ENCODE measurements around the gene ASIC3. TPM values are rescaled to one million over a fixed set of nuclear protein-coding genes. Genes with fewer than 3 reads are reported as not detected.

The ASIC3 gene
- total RNA-seq, 1 donor from 2014 or later, result 2.2 TPM

DNA sequence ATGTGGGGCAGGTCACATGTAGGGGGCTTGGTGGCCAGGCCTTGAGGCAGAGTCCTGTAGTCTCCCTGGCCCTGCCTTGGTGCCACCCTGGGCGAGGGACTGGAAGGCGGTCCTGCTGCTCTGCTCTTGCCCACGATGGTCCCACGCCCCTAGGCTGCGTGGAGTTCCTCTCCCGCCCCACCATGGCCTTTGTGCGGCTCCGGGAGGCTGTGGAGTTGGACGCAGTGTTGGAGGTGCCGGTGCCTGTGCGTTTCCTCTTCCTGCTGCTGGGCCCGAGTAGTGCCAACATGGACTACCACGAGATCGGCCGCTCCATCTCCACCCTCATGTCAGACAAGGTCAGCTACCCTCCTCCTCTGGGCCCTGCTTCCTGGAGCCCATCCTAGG is 22.2 kb downstream of the ASIC3 start:
- no peak for DNase-seq (ENCODE audit: low spot score)

DNA sequence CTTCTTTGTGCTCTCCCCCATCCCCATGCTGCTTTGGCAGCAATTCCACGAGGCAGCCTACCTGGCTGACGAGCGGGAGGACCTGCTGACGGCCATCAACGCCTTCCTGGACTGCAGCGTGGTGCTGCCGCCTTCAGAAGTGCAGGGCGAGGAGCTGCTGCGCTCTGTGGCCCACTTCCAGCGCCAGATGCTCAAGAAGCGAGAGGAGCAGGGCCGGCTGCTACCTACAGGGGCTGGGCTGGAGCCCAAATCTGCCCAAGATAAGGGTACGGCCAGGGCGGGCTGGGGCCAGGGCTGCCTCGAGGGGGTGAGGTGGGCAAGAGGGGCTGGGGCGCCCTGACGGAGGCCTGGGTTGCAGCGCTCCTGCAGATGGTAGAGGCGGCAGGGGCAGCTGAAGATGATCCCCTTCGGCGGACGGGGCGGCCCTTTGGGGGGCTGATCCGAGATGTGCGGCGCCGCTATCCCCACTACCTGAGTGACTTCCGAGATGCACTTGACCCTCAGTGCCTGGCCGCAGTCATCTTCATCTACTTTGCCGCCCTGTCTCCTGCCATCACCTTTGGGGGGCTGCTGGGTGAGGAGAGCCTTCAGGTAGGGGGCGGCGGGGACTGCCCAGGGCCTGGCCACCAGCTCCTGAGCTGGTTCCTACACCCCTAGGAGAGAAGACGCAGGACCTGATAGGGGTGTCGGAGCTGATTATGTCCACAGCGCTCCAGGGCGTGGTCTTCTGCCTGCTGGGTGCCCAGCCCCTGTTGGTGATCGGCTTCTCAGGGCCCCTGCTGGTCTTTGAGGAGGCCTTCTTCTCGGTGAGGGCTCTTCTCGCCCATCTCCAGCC is 22.9 kb downstream of the ASIC3 start:
- no peak for DNase-seq (ENCODE audit: low spot score)

DNA sequence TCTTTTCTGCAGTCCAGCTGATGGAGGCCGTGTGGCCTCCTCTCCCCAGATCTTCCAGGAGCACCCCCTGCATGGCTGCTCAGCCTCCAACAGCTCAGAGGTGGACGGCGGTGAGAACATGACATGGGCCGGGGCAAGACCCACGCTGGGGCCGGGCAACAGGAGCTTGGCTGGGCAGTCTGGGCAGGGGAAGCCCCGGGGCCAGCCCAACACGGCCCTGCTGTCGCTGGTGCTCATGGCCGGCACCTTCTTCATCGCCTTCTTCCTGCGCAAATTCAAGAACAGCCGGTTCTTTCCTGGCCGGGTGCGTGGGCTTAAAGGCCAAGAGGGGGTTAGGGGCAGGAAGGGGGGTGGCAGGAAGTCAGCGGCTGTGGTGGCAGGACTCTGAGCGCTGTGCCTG is 25.7 kb downstream of the ASIC3 start:
- DNase-seq (ENCODE audit: low spot score), result no peak

DNA sequence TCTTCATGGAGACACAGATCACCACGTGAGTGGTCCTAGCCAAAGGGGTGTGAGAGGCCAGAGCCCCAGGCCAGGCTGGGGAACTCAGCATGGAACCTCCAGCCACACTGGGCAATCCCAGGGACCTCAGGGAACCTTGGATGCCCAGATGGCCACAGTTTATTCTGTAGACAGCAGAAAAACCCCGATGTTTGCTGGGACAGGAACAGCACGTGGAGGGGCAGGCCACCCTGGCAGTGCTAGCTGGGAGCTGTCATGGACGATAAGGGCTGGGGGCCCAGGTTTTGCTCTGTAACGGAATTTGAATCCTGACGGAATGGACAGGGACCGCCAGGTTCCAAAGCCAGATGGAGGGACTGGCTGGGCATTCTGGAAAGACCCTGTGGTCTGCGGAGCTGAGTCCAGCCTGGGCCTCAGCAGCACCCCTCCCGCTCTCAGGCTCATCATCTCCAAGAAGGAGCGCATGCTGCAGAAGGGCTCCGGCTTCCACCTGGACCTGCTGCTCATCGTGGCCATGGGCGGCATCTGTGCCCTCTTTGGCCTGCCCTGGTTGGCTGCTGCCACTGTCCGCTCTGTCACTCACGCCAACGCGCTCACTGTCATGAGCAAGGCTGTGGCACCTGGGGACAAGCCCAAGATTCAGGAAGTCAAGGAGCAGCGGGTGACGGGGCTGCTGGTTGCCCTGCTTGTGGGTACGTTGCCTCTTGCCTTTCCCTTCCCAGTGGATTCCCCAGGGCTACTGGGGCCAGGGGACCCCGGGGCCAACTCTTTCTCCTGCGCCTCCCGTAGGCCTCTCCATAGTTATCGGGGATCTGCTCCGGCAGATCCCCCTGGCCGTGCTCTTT is 26.7 kb downstream of the ASIC3 start:
- DNase-seq (ENCODE audit: low spot score), result no peak

DNA sequence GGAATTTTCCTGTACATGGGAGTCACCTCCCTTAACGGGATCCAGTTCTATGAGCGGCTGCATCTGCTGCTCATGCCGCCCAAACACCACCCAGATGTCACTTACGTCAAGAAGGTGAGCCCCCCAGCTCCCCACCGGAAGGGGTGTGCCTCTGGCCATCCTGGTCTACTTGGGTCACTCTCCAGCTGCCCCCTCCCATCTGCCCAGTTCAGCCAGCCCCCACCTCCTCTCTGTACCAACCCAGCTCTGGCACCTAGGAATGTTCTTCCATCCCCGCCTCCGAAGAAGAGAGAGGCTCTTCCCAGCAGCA is 27.3 kb downstream of the ASIC3 start:
- DNase-seq (ENCODE audit: low spot score), result no peak

DNA sequence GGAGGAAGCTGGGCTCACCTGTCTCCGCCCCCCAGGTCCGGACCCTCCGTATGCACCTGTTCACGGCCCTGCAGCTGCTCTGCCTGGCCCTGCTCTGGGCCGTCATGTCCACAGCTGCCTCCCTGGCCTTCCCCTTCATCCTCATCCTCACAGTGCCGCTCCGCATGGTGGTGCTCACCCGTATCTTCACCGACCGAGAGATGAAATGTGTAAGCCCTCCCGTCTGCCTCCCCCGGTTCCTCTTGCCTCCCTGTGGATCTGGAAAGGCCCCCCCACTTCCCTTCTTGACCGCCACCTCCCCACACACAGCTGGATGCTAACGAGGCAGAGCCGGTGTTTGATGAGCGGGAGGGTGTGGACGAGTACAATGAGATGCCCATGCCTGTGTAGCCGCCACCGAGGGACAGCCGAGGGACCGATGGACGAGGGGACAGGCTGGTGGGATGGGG is 27.7 kb downstream of the ASIC3 start:
- no peak for DNase-seq (ENCODE audit: low spot score)

DNA sequence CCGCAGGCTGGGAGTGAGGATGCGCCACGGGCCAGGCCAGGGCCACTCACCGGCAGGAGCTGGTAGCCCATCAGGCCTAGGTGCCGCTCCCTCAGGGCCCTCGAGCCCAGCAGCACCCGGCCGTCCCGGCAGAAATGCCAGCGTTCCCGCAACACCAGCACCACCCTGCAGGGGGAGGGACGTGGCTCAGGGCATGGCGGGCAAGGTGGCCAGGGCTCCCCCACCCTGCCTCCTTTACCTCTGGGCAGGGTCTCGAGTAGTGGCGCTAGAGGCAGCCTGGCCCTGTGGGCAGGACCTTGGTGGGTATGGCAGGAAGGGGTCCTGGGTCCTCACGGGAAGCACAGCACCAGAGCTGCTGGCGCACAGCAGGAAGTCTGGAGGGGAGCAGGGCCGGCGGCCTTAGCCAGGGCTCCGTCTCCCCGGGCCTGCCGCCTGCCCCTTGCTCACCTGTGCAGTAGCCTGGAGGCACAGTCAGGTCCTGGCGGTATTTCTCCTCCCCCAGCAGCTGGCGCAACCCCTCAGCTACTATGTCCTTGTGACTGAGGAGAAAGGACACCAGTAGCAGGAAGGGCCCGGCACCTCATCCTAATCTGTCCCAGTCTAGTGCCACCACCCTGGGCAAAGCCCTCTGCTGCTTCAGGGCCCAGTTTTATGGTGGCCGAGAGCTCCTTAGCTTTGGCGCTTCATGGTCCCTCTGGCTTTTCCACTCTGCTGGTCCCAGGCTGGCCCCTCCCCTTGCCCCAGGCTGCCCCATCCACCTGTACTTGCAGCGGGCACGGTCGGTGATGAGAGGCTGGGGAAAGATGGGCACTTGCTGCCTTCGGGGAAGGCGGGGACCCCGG is 28.8 kb downstream of the ASIC3 start:
- DNase-seq (ENCODE audit: low spot score), result no peak

DNA sequence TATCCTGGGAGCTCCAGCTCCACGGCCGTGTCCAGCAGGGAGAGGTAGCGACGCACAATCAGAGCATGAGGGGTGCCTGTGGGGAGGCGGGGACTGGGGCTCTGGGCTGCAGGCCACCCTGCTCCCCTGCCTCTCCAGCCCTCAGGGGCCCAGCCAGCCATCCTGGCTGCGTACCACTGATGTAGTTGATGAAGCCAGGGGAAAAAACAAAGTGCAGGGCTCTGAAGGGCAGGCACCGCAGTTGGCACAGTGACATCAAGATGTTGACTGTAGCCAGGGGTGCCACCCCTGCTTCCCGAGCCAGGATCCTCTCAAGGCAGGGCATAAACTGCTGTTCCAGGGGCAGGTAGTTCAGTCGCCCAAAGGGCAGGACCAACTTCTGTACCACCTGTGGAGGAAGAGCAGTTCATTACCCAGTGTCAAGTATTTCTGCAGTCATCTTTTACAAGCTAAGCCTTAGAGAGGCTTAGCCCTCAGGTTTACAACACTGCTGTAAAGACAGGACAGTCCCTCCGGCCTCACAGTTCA is 29.4 kb downstream of the ASIC3 start:
- no peak for DNase-seq (ENCODE audit: low spot score)

DNA sequence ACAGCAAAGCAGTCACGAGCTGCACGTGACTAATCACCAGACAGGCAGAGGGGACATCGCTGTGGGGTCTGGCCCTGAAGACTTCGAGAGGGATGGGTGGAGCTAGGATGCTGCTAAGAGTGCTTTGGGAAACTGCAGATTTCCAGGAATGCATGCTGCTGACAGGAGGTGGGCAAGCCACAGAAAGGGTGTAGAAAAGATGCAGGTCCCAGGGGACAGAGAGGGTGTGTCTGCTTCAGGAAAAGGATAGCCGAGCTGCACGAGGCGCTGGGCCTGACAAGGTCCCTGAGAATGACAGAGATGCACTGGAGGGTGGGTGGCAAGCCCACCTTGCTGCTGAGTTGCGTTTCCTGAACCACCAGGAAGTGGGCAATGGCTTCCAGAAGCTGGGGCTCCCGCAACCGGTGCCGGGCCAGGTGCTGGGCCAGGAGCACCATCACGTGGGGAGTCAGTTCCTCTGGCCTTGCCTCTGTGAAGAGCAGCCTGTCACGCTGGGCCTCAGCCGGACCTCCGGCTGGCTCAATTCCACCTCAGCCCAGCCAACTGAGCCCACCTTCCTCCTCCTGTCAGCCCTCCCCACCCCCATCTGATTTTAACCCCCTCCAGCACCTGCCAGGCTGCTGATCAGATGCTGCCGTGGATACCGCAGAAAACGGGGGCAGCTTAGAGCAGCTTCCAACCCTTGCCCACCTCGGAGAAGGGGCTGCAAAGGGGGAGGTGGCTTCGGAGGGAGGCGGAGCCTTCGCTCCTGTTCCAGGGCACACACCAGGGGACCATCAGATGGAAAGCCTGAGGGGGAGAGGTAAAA is 30.1 kb downstream of the ASIC3 start:
- DNase-seq (ENCODE audit: low spot score), result no peak

DNA sequence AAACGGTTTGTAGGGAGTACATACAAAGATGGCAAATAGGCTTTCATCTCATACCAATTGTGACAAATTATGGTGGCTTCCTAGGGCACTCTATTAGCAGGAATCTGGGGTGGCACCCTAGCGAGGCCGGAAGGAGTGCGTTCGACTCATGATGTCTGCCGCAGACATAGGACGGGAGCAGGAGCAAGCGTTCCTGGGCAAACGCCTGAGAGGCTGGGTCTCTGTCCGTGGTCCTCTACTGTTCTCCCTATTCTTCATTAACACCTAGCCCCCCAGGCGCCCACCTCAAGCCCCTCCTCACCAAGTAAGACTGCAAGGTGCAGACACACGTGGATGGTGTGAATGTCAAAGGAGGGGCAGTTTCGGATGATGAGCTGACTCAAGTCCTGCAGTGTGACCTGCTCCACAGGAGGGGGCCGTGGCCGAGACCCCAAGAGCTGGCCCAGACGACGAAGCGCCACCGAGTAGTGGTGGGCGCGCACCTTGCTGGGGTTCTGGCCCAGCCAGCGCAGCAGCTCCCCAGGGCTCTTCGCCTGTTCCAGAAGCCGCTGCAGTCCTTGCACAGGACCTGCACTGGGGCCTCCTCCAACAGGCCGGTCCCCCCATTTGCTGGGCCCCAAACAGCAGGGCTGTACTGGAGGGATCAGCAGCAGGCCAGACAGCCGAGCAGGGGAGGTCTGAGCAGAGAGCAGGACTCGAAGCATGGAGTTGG is 31.0 kb downstream of the ASIC3 start:
- no peak for DNase-seq (ENCODE audit: low spot score)

DNA sequence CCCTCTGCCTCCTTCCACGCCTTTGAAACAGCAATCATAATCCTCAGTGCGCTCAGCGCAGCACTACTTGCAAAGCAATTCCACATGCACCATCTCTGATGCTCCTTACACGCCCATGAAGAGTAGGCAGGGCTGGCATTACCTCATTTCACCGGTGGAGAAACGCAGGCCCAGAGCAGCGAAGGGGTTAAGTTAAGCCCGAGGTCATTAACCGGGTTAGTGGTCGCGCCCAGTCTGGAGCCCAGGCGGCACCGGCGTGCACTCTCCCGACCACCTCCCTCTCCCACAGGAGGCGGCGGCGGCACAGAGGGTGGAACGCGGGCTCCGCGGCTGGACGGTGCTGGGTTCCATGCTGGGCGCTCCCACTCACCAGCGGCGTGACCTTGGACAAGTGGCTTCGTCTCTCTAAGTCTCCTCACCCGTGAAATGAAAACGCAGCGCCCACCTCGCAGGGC is 31.8 kb downstream of the ASIC3 start:
- peak; percentile 56 for DNase-seq (ENCODE audit: low spot score)

DNA sequence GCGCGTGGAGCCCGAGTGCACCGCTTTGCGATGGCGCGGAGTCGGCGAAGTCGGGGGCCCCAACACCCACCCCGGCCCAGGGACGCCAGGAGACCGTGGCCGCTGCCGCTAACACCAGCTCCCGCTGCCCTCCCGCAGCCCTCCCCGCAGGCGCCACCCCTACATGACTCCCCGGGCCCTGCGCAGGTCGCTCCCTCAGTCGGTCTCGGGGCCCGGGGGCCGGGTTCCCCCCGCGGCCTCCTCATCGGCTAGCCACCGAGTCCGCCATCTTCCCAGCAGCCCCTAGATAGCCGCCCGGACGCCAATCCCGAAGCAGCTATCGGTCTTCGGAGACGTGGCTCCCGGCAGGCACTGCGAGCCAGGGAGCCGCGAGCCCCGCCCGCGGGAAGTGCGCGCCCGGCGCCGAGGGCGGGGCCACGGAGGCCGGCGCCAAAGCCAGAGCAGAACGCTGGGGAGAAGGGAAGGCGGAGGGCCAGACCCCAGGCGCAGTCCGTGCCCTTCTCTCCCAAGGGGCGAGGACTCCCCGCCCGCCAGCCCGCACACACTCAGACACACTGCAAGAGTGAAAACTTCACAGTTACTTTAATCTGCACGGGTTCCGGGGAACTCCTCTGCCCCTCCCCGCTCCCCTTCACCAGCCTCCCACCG is 32.3 kb downstream of the ASIC3 start, which contains the start of gene FASTK:
Gene FASTK, minus strand, starts transcription at position 288 of the 648 bp plus-strand sequence. Its CDS starts 43 bp downstream, at position 245.
- DNase-seq (ENCODE audit: low spot score), result peak; percentile 96

DNA sequence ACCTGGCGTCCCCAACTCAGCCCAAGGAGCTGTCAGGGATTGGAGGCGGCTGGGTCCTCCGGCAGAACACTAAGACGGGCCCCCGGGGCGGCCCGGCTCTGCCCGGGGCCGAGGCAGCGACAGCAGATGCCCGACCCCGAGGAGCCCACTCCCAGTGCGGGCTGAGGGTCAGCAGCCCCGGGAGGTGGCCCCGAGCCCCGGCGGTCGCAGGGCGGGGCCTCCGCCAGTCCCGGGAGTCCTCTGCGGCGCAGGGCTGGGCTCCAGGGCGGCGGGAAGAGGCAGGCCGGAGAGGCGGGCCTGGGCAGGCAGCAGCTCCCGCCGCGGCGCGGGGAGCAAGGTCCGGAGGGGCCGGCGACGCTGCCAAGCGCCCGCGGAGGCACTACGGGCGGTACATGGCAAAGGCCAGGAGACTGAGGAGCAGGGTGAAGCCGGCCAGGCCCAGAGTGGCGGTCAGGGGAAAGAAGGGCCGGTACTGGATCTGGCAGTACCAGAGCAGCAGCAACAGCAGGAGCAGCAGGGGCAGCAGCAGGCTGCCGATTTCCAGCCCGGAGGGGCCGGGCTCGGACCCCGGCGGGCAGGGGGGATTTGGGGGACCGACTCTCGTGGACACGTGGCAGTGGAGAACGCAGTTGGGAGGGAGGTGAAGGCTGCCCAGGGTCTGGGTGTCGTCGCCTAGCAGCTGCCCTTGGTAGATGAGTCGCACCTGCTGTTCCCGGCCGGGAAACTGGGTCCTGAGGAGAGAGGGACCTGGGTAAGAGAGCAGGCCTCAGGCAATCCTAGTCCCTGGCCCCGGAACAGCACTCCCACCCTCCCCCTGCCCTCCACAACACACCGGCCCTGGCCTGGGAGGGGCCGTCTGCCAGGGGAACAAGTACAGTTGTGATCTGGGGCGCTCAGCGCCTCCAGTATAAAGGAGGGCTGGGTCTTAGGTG is 33.1 kb downstream of the ASIC3 start:
- peak; percentile 56 for DNase-seq (ENCODE audit: low spot score)

DNA sequence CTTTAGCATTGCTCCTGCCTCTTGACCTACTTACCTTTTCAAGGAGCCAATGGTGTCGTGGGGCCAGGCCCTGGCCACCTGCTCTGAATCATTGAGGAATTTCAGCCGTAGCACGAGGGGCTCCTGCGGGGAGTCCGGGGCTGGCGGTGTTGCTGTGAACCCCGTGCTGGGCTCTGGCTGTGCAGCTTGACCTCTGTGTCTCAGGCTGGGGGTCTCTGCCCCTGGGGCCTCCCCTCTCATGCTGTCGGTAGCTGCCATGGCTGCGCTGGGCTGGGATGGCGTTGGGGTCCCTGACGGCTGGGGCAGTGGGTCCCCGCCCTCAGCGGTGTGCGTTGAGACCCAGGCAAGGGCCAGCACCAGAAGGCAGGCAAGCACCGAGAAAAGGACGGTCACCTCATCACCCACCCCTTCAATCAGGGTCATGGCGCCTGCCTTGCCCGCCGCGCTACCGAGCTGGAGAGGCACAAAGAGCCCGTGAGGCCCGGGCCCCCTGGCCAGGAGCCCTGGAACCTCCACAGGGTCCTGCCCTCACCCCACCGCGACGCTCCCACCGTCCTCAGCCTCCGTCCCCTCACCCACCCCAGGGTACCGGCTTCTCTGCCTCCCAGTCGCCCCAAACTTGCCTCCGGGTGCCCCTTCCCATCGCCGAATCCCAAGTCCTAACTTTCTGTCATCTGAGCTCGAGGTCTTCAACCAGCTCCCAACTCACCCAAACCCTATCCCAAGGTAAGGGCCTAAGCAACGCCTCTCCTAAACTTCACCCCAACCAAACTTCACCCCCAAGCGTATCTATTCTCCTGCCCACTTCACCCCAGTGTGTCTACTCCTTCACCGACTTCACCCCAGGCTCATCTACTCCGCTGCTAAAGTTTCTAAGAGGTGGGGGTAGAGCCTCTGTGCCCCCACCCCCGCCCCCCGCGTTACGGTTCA is 34.1 kb downstream of the ASIC3 start:
- DNase-seq (ENCODE audit: low spot score), result no peak

DNA sequence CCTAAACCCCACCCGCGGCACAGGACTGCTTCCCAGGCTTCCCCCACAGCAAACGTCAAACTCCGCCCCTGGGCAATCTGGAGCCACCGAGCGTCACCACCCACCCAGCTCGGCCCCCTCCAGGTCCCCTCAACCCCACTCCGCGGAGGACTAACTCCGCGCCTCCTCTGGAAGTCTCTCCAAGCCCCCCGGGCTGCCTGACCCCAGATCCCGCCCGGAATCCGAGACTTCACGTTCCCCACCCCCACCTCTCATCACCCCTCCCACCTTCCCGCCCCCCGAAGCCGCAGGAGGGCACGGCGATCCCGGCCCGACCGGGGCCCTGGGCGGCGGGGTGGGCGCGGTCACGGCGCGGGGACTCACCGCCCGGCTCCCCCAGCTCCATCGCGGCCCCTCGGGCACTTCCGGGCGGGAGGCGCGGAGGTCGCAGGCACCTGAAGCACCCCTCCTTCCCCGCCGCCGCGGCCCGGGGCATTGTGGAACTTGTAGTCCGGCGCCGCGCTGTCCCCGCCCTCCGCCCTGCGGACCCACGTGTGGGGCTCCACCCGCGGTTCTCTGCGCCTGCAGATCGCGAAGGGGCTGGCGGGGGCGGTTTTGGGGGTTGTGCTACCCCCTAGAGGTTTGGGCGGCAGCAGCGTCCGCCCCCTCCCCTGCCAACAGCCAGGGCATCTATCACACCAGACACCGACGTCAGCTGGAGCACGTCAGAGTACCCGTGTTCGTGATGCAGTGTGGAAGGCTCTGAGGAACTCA is 34.9 kb downstream of the ASIC3 start, which contains the start of gene TMUB1:
Gene TMUB1, minus strand, starts transcription at position 423 of the 753 bp plus-strand sequence. CDS start 930 bp downstream, outside the sequence.
- peak; percentile 78 for DNase-seq (ENCODE audit: low spot score)

DNA sequence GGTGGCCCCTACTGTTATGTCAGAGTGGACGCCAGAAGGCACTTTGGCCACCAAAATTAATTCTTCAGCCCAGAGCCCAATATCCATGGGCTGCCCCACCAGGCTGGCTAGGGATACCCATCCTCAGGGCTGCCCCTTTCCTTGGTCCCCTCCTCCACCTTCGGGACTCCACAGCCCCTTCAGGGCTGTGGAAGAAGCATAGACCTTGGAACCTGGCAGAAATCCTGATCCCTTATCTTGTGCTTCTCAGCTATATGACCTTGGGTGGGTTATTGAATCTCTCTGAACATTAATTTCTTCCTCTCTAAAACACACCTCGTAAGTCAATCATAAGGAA is 35.5 kb downstream of the ASIC3 start:
- no peak for DNase-seq (ENCODE audit: low spot score)

DNA sequence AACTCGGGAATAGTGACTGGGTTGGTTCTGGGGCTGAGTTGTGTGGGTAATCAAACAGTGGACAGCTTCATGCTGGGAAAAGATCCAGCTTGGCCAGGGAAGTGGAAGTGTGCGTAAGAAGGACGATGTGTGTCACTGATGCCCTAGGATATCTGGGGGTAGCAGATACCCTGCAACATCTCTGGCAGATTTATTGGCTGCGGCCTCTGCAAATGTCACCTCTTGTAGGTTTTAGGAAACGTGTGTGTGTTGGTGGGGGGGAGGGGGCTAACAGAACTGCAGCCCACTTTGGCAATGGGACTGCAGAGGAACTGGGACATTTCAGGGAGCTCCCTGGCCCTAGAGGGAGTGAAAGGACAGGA is 37.0 kb downstream of the ASIC3 start:
- DNase-seq (ENCODE audit: low spot score), result no peak

Measured in umbilical cord (tissue), 2 donors.